Hepatocyte (in vitro differentiated cells): ENCODE measurements around the gene ATG16L2. TPM values are rescaled to one million over a fixed set of nuclear protein-coding genes. Genes with fewer than 3 reads are reported as not detected.
"Not testable (repeated sequence)": the region's sequence is repeated elsewhere in the genome, so short reads cannot be mapped to it uniquely, and the experiment has no call there.

ENCODE experiments used
- DNase-seq: peaks from one replicate; pipeline ENCODE4 v3.0.0-alpha.2; 2016; ENCODE audit warnings: low spot score
- H2AFZ ChIP-seq: fragments of 200-600 bp; sonication (generic); 2 replicates; pipeline ENCODE4 v1.6.0; 2016; ENCODE audit warnings: antibody characterized with exemption, mild to moderate bottlenecking
- H3K27ac ChIP-seq: fragments of 200-600 bp; sonication (generic); 2 replicates; pipeline ENCODE4 v1.5.1; 2016; ENCODE audit warnings: mild to moderate bottlenecking
- H3K27me3 ChIP-seq: fragments of 200-600 bp; sonication (generic); 2 replicates; pipeline ENCODE4 v1.6.1; 2016
- H3K36me3 ChIP-seq: fragments of 200-600 bp; sonication (generic); replicated peaks from 2 replicates; pipeline ENCODE4 v1.5.1; 2016; ENCODE audit warnings: low read depth; ENCODE audit not compliant: insufficient read depth
- H3K4me1 ChIP-seq: fragments of 200-600 bp; sonication (generic); 2 replicates; pipeline ENCODE4 v1.5.1; 2016; ENCODE audit warnings: mild to moderate bottlenecking, moderate library complexity; ENCODE audit not compliant: insufficient read depth
- H3K4me2 ChIP-seq: fragments of 200-600 bp; sonication (generic); 2 replicates; pipeline ENCODE4 v1.6.0; 2016
- H3K4me3 ChIP-seq: fragments of 200-600 bp; sonication (generic); 2 replicates; pipeline ENCODE4 v1.5.1; 2016; ENCODE audit warnings: mild to moderate bottlenecking
- H3K79me2 ChIP-seq: fragments of 200-600 bp; sonication (generic); 2 replicates; pipeline ENCODE4 v1.6.0; 2017; ENCODE audit warnings: mild to moderate bottlenecking
- H3K9me2 ChIP-seq: fragments of 200-600 bp; sonication (generic); replicated peaks from 2 replicates; pipeline ENCODE4 v1.6.0; 2017; ENCODE audit warnings: mild to moderate bottlenecking; ENCODE audit not compliant: insufficient read depth
- H3K9me3 ChIP-seq: fragments of 200-600 bp; sonication (generic); 2 replicates; pipeline ENCODE4 v1.5.1; 2016; ENCODE audit warnings: low read depth, mild to moderate bottlenecking
- H4K20me1 ChIP-seq: fragments of 200-600 bp; sonication (generic); 2 replicates; pipeline ENCODE4 v1.6.0; 2016; ENCODE audit warnings: mild to moderate bottlenecking; ENCODE audit not compliant: insufficient read depth, poor library complexity, severe bottlenecking
- EZH2 ChIP-seq: fragments of 200-600 bp; sonication (generic); IDR thresholded peaks from 2 replicates; pipeline ENCODE4 v1.6.1; 2016; ENCODE audit warnings: antibody characterized with exemption, mild to moderate bottlenecking, borderline replicate concordance
- EZH2phosphoT487 ChIP-seq: fragments of 200-600 bp; sonication (generic); IDR thresholded peaks from one replicate; pipeline ENCODE4 v1.6.1; 2018; ENCODE audit warnings: antibody characterized with exemption, mild to moderate bottlenecking, low read depth, moderate library complexity; ENCODE audit not compliant: unreplicated experiment, severe bottlenecking
- WGBS: methylation state at CpG from one replicate; pipeline ENCODE4 v1.1.6; 2016; ENCODE audit warnings: low lambda C conversion rate; ENCODE audit errors: missing lambda C conversion rate; 5-methylcytosine and 5-hydroxymethylcytosine counted together
- polyA plus RNA-seq: library from polyadenylated mRNA; unstranded; fragments of >200 nt; fragmentation: Nextera tagmentation; extraction: Ambion mirVana; gene quantifications from 2 replicates; pipeline ENCODE4 v1.2.1, GENCODE V29; 2016
- total RNA-seq: library from RNA; depleted of rRNA; stranded (reverse); fragments of >200 nt; gene quantifications from 2 replicates; pipeline ENCODE4 v1.2.3, GENCODE V29; 2014
- TF ChIP-seq, protein P1 (sequence below): fragments of 200-600 bp; sonication (generic); IDR thresholded peaks from 2 replicates; pipeline ENCODE4 v1.5.1; 2016; ENCODE audit warnings: antibody characterized with exemption, mild to moderate bottlenecking; ENCODE audit not compliant: poor library complexity

Gene ATG16L2
- total and polyA plus RNA-seq, 2 experiments from 2014 or later: 11.5 to 20.3 TPM

DNA sequence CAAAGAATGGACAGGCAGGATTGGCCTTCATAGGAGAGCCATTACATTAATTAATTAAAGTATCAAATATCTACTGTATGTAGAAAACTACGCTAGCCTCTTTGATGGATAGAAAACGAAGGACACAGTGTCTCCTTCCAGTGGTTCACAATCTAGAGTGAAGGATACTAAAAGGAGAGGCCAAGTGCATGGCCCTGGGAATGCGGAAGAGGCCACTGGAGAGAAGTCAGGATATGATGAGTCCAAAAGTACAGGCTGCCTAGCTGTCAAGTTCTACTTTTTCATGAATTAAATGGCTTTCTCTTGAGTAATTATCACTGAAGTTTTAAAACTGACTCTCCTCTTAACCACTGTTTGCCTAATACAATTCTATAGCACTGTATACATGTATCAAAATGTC lies 41.9 kb downstream of the ATG16L2 start:
- H3K4me1 ChIP-seq: peaks cover 3% of the 10 kb centered on the region
- H3K9me3 ChIP-seq: no peaks in the 10 kb centered on the region
- no peak overlapping the region for H3K4me3 ChIP-seq
- no peaks in the 10 kb centered on the region for H3K36me3 ChIP-seq
- no peaks in the 10 kb centered on the region for H3K9me2 ChIP-seq
- TF ChIP-seq EZH2: no peak
- TF ChIP-seq EZH2phosphoT487: no peak
- TF ChIP-seq, protein P1, sequence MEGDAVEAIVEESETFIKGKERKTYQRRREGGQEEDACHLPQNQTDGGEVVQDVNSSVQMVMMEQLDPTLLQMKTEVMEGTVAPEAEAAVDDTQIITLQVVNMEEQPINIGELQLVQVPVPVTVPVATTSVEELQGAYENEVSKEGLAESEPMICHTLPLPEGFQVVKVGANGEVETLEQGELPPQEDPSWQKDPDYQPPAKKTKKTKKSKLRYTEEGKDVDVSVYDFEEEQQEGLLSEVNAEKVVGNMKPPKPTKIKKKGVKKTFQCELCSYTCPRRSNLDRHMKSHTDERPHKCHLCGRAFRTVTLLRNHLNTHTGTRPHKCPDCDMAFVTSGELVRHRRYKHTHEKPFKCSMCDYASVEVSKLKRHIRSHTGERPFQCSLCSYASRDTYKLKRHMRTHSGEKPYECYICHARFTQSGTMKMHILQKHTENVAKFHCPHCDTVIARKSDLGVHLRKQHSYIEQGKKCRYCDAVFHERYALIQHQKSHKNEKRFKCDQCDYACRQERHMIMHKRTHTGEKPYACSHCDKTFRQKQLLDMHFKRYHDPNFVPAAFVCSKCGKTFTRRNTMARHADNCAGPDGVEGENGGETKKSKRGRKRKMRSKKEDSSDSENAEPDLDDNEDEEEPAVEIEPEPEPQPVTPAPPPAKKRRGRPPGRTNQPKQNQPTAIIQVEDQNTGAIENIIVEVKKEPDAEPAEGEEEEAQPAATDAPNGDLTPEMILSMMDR: no peak
- no peaks in the 10 kb centered on the region for H3K79me2 ChIP-seq
- no peaks in the 10 kb centered on the region for H4K20me1 ChIP-seq
- DNase-seq: no peak
- H3K27me3 ChIP-seq: no peaks in the 10 kb centered on the region
- no peak overlapping the region for H2AFZ ChIP-seq
- WGBS: 85% methylated on average over 3 of the region's 3 CpGs
- H3K4me2 ChIP-seq: no peak overlapping the region
- H3K27ac ChIP-seq: no peak overlapping the region

DNA sequence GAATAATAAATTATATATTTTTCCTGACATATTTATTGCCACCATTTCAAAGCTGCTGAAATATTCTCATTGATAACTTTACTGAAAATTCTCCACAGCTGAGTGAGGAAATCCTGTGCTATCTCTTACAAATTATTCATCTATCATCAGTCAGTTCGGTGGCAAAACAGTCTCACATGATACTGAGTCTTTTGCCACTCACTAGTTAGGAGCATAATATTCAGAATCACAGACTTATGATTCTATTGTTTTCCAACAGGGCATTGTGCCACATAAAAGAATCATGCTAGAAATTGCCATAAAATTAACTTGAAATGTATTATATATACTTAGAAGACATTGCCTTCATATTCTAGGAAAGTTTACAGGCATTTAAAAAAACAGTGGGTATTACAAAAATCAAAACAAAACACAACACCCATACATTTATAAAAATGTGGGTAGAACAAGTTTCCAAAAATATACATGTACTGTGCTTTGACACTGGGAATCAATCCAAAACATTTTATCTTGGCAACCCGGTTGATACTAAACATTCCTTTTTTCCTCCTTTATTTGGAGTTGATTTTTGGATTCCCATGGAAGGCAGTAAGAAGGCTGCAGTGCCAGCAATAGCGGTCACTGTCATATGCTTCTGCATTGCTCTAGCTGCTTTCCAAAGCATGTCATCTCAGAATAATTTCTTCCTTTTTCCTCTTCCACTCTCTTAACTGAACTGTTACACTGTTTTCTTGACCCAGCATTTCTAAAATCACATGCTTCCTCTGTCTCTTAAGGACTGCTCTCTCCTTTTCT lies 42.5 kb downstream of the ATG16L2 start:
- Histone ChIP-seq H3K4me1 (peaks cover 3% of the 10 kb centered on the region), H3K4me2 (no peak overlapping the region), H3K9me3 (no peaks in the 10 kb centered on the region), H3K79me2 (no peaks in the 10 kb centered on the region), H3K4me3 (no peak overlapping the region), H2AFZ (no peak overlapping the region), H3K27ac (no peak overlapping the region), H4K20me1 (no peaks in the 10 kb centered on the region), H3K36me3 (no peaks in the 10 kb centered on the region), H3K27me3 (no peaks in the 10 kb centered on the region), H3K9me2 (no peaks in the 10 kb centered on the region)
- WGBS: 43% methylated on average over 3 of the region's 3 CpGs
- no peak for TF ChIP-seq EZH2phosphoT487
- TF ChIP-seq, protein P1: peak; percentile 8
- TF ChIP-seq EZH2: no peak
- DNase-seq: no peak

DNA sequence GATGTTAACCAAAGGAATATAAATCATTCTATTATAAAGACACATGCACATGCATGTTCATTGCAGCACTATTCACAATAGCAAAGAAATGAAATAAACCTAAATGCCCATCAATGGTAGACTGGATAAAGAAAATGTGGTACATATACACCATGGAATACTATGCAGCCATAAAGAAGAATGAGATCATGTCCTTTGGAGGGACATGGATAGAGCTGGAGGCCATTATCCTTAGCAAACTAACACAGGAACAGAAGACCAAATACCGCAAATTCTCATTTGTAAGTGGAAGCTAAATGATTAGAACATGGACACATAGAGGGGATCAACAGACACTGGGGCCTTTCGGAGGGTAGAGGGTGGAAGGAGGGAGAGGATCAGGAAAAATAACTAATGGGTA lies 44.1 kb downstream of the ATG16L2 start:
- H3K4me2 ChIP-seq, H3K4me1 ChIP-seq, H4K20me1 ChIP-seq, H3K27me3 ChIP-seq, H2AFZ ChIP-seq, H3K27ac ChIP-seq, H3K4me3 ChIP-seq, DNase-seq, H3K9me3 ChIP-seq, H3K36me3 ChIP-seq, H3K9me2 ChIP-seq, H3K79me2 ChIP-seq: not testable (repeated sequence)
- WGBS: 100% methylated on average over 2 of the region's 2 CpGs

DNA sequence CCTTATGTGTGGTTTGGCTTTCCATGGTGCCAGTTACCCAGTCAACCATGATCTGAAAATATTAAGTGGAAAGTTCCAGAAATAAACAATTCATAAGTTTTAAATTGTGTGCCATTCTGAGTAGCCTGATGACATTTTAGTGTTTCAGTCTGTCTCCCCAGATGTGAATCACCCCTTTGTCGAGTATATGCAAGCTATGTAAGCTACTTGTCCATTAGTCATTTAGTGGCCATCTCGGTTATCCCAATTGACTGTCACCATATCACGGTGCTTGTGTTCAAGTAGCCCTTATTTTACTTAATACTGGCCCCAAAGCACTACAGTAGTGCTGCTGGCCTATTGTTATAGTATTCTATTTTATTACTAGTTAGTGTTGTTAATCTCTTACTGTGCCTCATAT lies 44.9 kb downstream of the ATG16L2 start:
- H3K9me3 ChIP-seq: no peaks in the 10 kb centered on the region
- TF ChIP-seq EZH2phosphoT487 (no peak), EZH2 (no peak)
- H3K27ac ChIP-seq: no peak overlapping the region
- 94% methylated on average over 3 of the region's 3 CpGs for WGBS
- no peak overlapping the region for H3K4me3 ChIP-seq
- H4K20me1 ChIP-seq: no peaks in the 10 kb centered on the region
- no peaks in the 10 kb centered on the region for H3K9me2 ChIP-seq
- no peaks in the 10 kb centered on the region for H3K36me3 ChIP-seq
- H3K79me2 ChIP-seq: no peaks in the 10 kb centered on the region
- peaks cover 3% of the 10 kb centered on the region for H3K4me1 ChIP-seq
- no peaks in the 10 kb centered on the region for H3K27me3 ChIP-seq
- H2AFZ ChIP-seq: no peak overlapping the region
- no peak overlapping the region for H3K4me2 ChIP-seq
- no peak for DNase-seq
